Activated CD4-positive, alpha-beta T cell treated with anti-CD3 and anti-CD28 coated beads, Interleukin-2, amount 50 U/mL, for 16 hours (primary cell): Measurements from ENCODE around the gene CFAP299.
"Not testable (repeated sequence)": the region's sequence is repeated elsewhere in the genome, so short reads cannot be mapped to it uniquely, and the experiment has no call there.

Experiments
- DNase-seq: peaks from one replicate; pipeline ENCODE4 v3.0.0-alpha.2; 2020

Gene CFAP299

GRCh38 chr4:80335554-80336358 is at the start of gene CFAP299:
CFAP299 (plus strand) TSS chr4:80335730.
- peak; percentile 69 for DNase-seq

- no peak for DNase-seq
Measured at GRCh38 chr4:80286451-80286850, 49.1 kb upstream of the CFAP299 start.

- not testable (repeated sequence) for DNase-seq
Measured at GRCh38 chr4:80290665-80291064, 44.9 kb upstream of the CFAP299 start.

GRCh38 chr4:80294206-80294605 is 41.3 kb upstream of the CFAP299 start:
- DNase-seq, result no peak

GRCh38 chr4:80295336-80295735 is 40.2 kb upstream of the CFAP299 start:
- no peak for DNase-seq

DNA sequence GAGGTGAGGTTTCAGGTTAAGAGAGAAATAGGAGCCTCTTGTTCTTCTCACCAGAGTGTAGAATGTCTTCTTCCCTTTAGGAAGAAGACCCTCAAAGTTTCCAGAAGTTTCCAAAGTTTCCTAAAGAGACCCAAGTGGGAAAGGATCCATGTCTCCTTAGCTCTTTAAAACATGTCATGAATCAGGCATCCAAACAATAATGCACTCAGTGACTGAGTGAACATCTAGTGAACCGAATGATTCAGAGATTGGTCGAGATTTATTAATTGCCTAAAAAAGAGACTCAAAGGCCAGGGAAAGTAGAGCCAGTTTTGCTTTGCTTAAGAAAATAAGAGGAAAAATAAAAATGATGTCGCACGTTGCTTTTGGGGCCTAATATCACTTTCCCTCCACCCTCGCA is 39.7 kb upstream of the CFAP299 start:
- no peak for DNase-seq

DNA sequence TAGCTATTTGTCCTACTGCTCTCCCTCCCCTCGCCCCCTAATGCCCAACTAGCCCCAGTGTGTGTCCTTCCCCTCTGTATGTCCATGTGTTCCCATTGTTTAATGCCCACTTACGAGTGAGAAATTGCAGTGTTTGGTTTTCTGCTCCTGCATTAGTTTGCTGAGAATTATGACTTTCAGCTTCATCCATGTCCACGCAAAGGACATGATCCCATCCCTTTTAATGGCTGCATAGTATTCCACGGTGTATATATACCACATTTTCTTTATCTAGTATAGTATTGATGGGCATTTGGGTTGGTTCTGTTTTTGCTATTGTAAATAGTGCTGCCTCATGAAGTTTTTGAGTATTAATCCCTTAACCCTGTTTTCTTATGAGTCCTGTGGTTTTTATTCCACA is 33.6 kb upstream of the CFAP299 start:
- no peak for DNase-seq

- no peak for DNase-seq
Measured at GRCh38 chr4:80302616-80303223, 32.8 kb upstream of the CFAP299 start.

- no peak for DNase-seq
Measured at GRCh38 chr4:80305466-80305865, 30.1 kb upstream of the CFAP299 start.

DNA sequence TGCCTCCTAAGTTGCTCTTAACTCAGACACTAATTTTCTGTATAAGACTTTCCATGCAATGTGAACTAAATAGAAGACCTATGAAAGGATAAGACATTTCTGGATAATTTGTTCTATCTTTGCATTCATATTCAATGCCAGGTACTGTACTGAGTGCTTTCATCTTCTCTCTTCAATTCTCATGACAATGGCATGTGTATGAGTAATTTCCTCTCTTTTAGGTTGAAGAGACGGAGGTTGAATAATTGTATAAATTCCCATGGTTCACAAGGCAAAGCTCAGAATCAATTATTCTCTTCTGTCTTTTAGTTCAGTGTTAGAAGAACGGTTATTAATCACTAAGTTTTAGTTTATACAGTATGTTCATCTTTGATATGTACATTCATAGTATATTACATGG is 29.3 kb upstream of the CFAP299 start:
- no peak for DNase-seq

DNA sequence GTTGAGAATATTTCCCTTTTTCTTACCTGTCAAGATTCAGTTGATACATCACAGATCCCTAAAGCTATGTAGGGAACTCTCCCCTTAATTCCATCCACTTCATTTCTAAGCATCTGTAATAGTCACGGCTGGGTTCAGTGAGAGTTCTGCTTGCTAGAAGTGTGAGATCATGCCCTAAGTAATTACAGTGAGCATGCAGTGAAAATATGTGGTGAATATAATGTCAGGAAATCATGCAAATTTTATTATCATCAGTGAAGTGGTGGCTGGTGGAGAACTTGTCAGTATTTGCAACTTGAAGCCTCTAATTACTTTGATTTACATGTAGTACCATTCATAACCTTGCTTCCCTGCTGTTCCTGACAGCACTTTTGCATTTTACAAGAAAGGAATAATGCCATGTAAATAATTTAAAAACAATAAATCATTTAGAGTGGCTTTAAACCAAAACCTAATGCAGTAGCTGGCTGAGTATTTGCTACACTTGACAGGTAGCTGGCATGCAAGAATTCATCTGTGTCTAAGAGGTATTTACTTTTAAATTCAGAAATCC is 28.3 kb upstream of the CFAP299 start:
- no peak for DNase-seq

DNA sequence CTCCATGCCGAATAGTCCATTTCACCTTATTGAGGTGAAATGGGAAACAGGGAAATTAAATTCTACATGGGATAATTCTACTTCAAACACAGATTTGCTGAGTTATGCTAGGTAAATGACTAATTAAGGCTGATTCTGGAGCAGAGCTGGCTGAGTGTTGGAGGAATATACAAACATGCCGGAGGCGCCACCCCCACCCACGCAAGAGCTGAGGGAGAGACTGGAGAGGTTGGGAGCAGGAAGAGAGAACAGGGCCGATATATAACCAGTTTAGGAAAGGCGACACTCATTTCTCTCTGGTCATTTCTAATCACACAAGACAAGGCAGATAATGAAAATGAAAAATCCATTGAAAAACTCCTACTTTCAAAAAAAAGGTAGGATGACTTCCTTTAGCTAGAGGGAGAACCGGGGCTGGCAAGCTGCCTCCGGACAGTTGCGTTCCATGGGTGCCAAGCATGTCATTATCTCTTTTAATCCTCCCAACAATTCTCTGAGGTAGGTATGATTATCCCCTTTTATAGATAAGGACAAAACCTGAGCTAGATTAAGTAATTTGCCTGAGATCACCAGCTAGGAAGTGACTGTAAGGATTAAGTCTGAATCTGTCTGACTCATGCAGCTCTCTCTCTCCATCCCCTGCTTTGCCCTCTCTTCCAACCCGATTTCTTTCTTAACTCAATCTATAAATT is 27.6 kb upstream of the CFAP299 start:
- no peak for DNase-seq

GRCh38 chr4:80308466-80308822 is 27.1 kb upstream of the CFAP299 start:
- DNase-seq, result no peak

DNA sequence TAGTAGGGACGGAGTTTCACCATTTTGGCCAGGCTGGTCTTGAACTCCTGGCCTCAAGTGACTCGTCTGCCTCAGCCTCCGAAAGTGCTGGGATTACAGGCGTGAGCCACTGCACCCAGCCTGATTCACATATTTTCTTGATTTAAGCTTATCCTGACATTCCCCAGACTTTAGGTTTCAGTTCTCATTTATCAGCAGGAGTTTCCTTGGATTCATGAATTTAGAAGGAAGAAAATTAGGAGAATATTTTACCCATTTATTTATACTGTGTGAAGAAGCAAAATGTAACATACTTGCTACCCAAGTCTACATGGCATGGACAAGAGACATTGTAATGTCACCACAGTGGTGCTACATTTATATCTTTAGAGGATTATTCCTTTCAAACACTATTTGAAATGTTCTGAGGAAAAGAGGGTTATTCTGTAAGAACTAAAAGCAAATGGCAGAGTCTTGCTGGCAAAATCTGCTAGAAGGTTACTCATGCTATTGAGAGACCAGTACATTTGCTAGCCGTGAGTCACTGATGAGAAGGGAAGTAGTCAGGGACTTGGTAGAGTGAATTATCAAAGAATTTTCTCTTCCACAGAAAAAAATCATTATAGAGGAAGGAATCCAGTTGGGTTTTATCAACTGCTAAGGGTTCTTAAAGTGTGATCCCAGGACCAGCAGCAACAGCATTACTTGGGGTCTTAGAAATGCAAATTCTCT is 26.1 kb upstream of the CFAP299 start:
- no peak for DNase-seq

- no peak for DNase-seq
Measured at GRCh38 chr4:80311130-80311529, 24.4 kb upstream of the CFAP299 start.

DNA sequence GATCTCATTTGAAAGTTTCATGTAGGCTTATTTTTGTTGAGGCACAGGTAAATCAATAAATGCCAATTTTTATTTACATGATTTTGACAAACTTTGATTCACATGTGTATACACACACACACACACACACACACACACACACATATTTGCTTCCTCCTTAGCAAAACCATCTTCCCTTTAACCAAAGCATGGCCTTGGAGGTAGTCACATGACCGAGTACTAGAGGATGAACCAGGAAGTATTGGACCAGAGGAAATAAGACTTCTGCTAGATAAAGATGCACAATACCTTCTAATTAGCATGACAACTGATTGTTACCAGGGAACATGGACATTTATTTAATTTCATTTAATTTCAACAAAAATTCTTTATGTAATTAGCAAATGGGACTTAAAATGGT is 23.4 kb upstream of the CFAP299 start:
- no peak for DNase-seq

GRCh38 chr4:80313627-80314026 is 21.9 kb upstream of the CFAP299 start:
- DNase-seq, result no peak

GRCh38 chr4:80315848-80316247 is 19.7 kb upstream of the CFAP299 start:
- not testable (repeated sequence) for DNase-seq

GRCh38 chr4:80321341-80321740 is 14.2 kb upstream of the CFAP299 start:
- no peak for DNase-seq

GRCh38 chr4:80321776-80322175 is 13.8 kb upstream of the CFAP299 start:
- no peak for DNase-seq

GRCh38 chr4:80322716-80323115 is 12.8 kb upstream of the CFAP299 start:
- peak; percentile 2 for DNase-seq

- no peak for DNase-seq
Measured at GRCh38 chr4:80324171-80324570, 11.4 kb upstream of the CFAP299 start.

DNA sequence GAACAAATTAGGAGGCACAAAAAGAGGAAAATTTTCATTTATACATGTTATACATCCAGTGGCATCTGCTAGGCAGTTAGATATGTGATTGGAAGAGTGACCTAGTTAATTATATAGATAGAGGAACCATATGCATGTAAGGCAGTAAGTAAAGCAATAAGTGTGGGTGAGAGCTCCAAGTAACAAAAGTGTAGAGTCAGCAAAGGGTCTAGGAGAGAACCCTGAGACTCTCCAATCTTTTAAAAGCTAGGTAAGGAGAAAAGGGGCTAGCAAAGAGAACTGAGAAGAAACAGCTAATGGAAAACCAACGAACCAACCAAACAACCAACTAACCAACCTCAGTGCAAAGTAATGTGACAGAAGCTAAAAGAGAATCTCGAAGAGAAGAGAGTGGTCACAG is 3.8 kb upstream of the CFAP299 start:
- DNase-seq, result no peak
